HCT116 (cell line): Measurements from ENCODE around the gene WNK1.

Experiments used
- CBX3 ChIP-seq: IDR thresholded peaks from 2 replicates; pipeline ENCODE4 v1.6.1; 2012; ENCODE audit warnings: low read depth
- CTCF ChIP-seq, 3 experiments: fragments of 200-600 bp in 1 of 3; sonication (generic) in 1 of 3; IDR thresholded peaks in 2 of 3; conservative IDR thresholded peaks in 1 of 3; 2 replicates each; pipeline ENCODE4 v1.5.1; 2012 to 2017; ENCODE audit warnings: low read depth in 2 of 3, low read length in 2 of 3, antibody characterized with exemption in 1 of 3, borderline replicate concordance in 1 of 3, control low read depth in 1 of 3, mild to moderate bottlenecking in 1 of 3, mixed read lengths in 1 of 3, mixed run types in 1 of 3, moderate library complexity in 1 of 3; ENCODE audit not compliant: insufficient read depth in 1 of 3
- EZH2 ChIP-seq: fragments of 200-600 bp; sonication (generic); IDR thresholded peaks from 2 replicates; pipeline ENCODE4 v1.6.1; 2017; ENCODE audit warnings: antibody characterized with exemption, mixed run types
- MAX ChIP-seq: IDR thresholded peaks from 2 replicates; pipeline ENCODE4 v1.6.1; 2012
- POLR2A ChIP-seq: IDR thresholded peaks from 2 replicates; pipeline ENCODE4 v1.7.0; 2011; ENCODE audit warnings: borderline replicate concordance; ENCODE audit not compliant: insufficient read depth, insufficient read length; ENCODE audit errors: extremely low read depth
- POLR2AphosphoS5 ChIP-seq: IDR thresholded peaks from 2 replicates; pipeline ENCODE4 v1.6.1; 2011; ENCODE audit warnings: mild to moderate bottlenecking, low read depth, low read length, moderate library complexity
- SP1 ChIP-seq: IDR thresholded peaks from 2 replicates; pipeline ENCODE4 v1.6.1; 2012; ENCODE audit warnings: low read depth
- TCF7L2 ChIP-seq: IDR thresholded peaks from 2 replicates; pipeline ENCODE4 v1.7.0; 2011; ENCODE audit warnings: borderline replicate concordance, inconsistent platforms; ENCODE audit not compliant: insufficient read depth, insufficient read length; ENCODE audit errors: extremely low read depth
- ZNF274 ChIP-seq: fragments of 200-500 bp; sonication (Bioruptor generic); IDR thresholded peaks from 2 replicates; pipeline ENCODE4 v1.6.1; 2014; ENCODE audit warnings: mild to moderate bottlenecking, low read depth, low read length, inconsistent platforms

GRCh38 chr12:946212-946611 is 193.8 kb downstream of the WNK1 start:
- TF ChIP-seq POLR2A (no peak), ZNF274 (no peak), EZH2 (no peak), CTCF (IDR thresholded peaks at IDR 0.05 in 2 of 3, conservative IDR thresholded peaks at IDR 0.05 in 1 of 3; ENCODE audit: borderline replicate concordance in 1 of 3, insufficient read depth in 1 of 3, low read depth in 2 of 3, low read length in 2 of 3) (no peak), SP1 (no peak), TCF7L2 (no peak), POLR2AphosphoS5 (no peak), MAX (no peak), CBX3 (no peak)
